ENCODE data around the gene CLOCK. TPM values are rescaled to one million over a fixed set of nuclear protein-coding genes. Genes with fewer than 3 reads are reported as not detected.

Gene CLOCK
- total RNA-seq, 2 donors from 2014 or later = 18.4 to 20.8 TPM

- TF ChIP-seq, protein P1, sequence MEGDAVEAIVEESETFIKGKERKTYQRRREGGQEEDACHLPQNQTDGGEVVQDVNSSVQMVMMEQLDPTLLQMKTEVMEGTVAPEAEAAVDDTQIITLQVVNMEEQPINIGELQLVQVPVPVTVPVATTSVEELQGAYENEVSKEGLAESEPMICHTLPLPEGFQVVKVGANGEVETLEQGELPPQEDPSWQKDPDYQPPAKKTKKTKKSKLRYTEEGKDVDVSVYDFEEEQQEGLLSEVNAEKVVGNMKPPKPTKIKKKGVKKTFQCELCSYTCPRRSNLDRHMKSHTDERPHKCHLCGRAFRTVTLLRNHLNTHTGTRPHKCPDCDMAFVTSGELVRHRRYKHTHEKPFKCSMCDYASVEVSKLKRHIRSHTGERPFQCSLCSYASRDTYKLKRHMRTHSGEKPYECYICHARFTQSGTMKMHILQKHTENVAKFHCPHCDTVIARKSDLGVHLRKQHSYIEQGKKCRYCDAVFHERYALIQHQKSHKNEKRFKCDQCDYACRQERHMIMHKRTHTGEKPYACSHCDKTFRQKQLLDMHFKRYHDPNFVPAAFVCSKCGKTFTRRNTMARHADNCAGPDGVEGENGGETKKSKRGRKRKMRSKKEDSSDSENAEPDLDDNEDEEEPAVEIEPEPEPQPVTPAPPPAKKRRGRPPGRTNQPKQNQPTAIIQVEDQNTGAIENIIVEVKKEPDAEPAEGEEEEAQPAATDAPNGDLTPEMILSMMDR (IDR thresholded peaks at IDR 0.05) = no peak
- intact Hi-C loops (cut with DNase I) = loop anchor here (10.0 kb wide), 1 partner anchor 110 kb away; the partner anchor contains the start of gene CLOCK
- Histone ChIP-seq H3K27me3 (no peaks in the 10 kb centered on the region), H3K4me3 (no peak overlapping the region), H3K9me3 (no peaks in the 10 kb centered on the region), H3K4me1 (no peaks in the 10 kb centered on the region), H3K9ac (ENCODE audit: low read depth in 2 of 2, low read length in 2 of 2) (no peak overlapping the region), H3K27ac (no peak overlapping the region), H3K36me3 (no peaks in the 10 kb centered on the region)
- no peak for DNase-seq
Observed at GRCh38 chr4:55435141-55435841, 111.4 kb downstream of the CLOCK start.

DNA sequence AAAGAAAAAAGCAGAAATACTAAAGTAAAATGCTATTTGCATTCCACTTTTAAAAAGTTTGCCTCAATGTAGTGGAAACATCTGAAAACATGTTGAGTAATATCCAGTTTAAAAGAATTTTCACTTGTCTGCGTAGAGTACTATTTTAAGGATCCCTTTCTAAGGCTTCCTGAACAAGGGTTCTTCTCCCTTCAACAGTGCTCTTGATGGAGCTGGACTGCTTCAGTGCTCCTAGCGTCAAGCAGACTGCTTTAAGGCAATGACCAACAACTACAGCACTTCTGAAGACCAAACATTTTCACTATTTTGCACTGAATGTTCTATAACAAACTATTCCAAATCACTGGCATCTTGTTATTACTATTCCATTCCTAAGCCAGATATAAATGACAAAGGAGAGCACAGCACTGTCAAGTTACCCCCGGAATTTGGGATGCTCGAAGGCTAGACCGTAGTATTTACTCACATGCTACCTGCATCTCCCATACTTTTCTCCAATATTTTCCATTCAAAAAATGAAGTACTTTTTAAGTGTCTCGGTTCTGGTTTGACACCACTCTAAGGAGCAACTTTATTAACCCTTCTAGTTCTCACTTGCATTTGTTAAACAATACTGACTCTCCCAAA lies 114.9 kb downstream of the CLOCK start:
- Histone ChIP-seq H3K4me1 (no peaks in the 10 kb centered on the region), H3K4me3 (no peak overlapping the region), H3K27me3 (no peaks in the 10 kb centered on the region), H3K36me3 (no peaks in the 10 kb centered on the region), H3K27ac (no peak overlapping the region), H3K9ac (ENCODE audit: low read depth in 2 of 2, low read length in 2 of 2) (no peak overlapping the region), H3K9me3 (no peaks in the 10 kb centered on the region)
- TF ChIP-seq, protein P1 (IDR thresholded peaks at IDR 0.05) = no peak
- intact Hi-C loops (cut with DNase I) = loop anchor here (10.0 kb wide), 1 partner anchor 113 kb away; the partner anchor contains the start of gene CLOCK
- no peak for DNase-seq

- DNase-seq = no peak
- peaks cover 14% of the 10 kb centered on the region for H3K36me3 ChIP-seq
- no peak overlapping the region for H3K4me3 ChIP-seq
- no peaks in the 10 kb centered on the region for H3K27me3 ChIP-seq
- no peak overlapping the region for H3K9ac ChIP-seq (ENCODE audit: low read depth in 2 of 2, low read length in 2 of 2)
- H3K4me1 ChIP-seq = no peaks in the 10 kb centered on the region
- TF ChIP-seq, protein P1 (IDR thresholded peaks at IDR 0.05) = no peak
- no peak overlapping the region for H3K27ac ChIP-seq
- intact Hi-C loops (cut with DNase I) = no loop called here
- no peaks in the 10 kb centered on the region for H3K9me3 ChIP-seq
Observed at GRCh38 chr4:55424791-55425190, 121.9 kb downstream of the CLOCK start.

DNA sequence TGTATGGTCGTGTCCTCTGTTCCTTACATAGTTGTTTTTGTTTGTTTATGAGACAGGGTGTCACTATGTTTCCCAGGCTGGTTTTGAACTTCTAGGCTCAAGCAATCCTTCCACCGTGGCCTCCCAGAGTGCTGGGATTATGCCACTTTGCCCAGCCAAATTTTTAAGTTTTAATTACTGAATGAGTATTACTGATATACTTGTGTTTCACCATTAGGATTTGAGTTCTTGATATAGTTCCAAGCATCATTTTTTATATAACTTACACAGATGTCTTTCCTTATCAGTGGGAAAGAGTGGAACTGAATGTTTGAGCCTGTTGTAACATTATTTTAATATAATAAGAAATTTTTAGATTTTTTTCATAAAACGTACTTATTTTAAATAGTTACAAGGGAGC lies 130.5 kb downstream of the CLOCK start:
- intact Hi-C loops (cut with DNase I) = no loop called here
- TF ChIP-seq, protein P1 (IDR thresholded peaks at IDR 0.05) = no peak
- no peaks in the 10 kb centered on the region for H3K27me3 ChIP-seq
- H3K4me1 ChIP-seq = no peaks in the 10 kb centered on the region
- H3K4me3 ChIP-seq = no peak overlapping the region
- no peak for DNase-seq
- no peaks in the 10 kb centered on the region for H3K36me3 ChIP-seq
- H3K9me3 ChIP-seq = no peaks in the 10 kb centered on the region
- no peak overlapping the region for H3K27ac ChIP-seq
- H3K9ac ChIP-seq (ENCODE audit: low read depth in 2 of 2, low read length in 2 of 2) = no peak overlapping the region

DNA sequence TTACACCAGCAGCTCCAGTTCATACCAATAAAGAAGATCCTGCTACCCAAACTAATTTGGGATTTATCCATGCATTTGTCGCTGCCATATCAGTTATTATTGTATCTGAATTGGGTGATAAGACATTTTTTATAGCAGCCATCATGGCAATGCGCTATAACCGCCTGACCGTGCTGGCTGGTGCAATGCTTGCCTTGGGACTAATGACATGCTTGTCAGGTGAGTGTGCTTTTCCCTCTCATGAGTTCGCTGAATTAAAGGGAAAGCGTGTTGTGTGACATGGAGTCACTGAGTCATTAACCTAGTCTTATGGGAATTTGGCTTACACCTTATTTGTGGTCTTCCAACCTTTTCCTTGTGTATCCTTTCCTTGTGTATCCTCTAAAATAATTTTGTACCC lies 135.1 kb downstream of the CLOCK start:
- TF ChIP-seq, protein P1 (IDR thresholded peaks at IDR 0.05) = no peak
- no peak overlapping the region for H3K27ac ChIP-seq
- H3K9ac ChIP-seq (ENCODE audit: low read depth in 2 of 2, low read length in 2 of 2) = no peak overlapping the region
- H3K4me1 ChIP-seq = no peaks in the 10 kb centered on the region
- H3K9me3 ChIP-seq = no peaks in the 10 kb centered on the region
- no peaks in the 10 kb centered on the region for H3K27me3 ChIP-seq
- no peaks in the 10 kb centered on the region for H3K36me3 ChIP-seq
- H3K4me3 ChIP-seq = no peak overlapping the region
- intact Hi-C loops (cut with DNase I) = no loop called here
- no peak for DNase-seq
